Thyroid gland (tissue), 4 donors: Measurements from ENCODE around the gene KCNQ1. TPM values are rescaled to one million over a fixed set of nuclear protein-coding genes. Genes with fewer than 3 reads are reported as not detected.

Experiments used
- DNase-seq, 2 donors: peaks; one replicate each; pipeline ENCODE4 v3.0.0-alpha.2; 2019
- H3K27ac ChIP-seq, 3 donors: fragments of 200-600 bp; sonication (generic); 1 replicate in 2 of 3; 2 replicates in 1 of 3; pipeline ENCODE4 v1.5.1; 2016 to 2019; ENCODE audit warnings: mild to moderate bottlenecking in 1 of 3, moderate library complexity in 1 of 3
- H3K27me3 ChIP-seq: fragments of 200-600 bp; sonication (generic); one replicate; pipeline ENCODE4 v1.5.1; 2019
- H3K36me3 ChIP-seq, 2 donors: fragments of 200-600 bp; sonication (generic); one replicate each; pipeline ENCODE4 v1.5.1; 2016 to 2019
- H3K4me1 ChIP-seq, 2 donors: fragments of 200-600 bp; sonication (generic); one replicate each; pipeline ENCODE4 v1.5.1; 2017 to 2019
- H3K4me3 ChIP-seq, 3 donors: fragments of 200-600 bp; sonication (generic); replicated peaks in 1 of 3; 1 replicate in 2 of 3; 2 replicates in 1 of 3; pipeline ENCODE4 v1.5.1; 2016; ENCODE audit warnings: mild to moderate bottlenecking in 1 of 3
- H3K9me3 ChIP-seq: fragments of 200-600 bp; sonication (generic); one replicate; pipeline ENCODE4 v1.5.1; 2017
- CTCF ChIP-seq, 6 experiments: fragments of 200-600 bp in 3 of 6; fragments of 450-650 bp in 3 of 6; sonication (generic) in 3 of 6; IDR thresholded peaks; one replicate each; pipeline ENCODE4 v1.5.1; 2016 to 2019; ENCODE audit warnings: antibody characterized with exemption in 6 of 6, mild to moderate bottlenecking in 2 of 6, inconsistent platforms in 1 of 6, moderate library complexity in 1 of 6
- POLR2A ChIP-seq, 2 donors: fragments of 450-650 bp; IDR thresholded peaks; one replicate each; pipeline ENCODE4 v1.6.1; 2017; ENCODE audit warnings: antibody characterized with exemption in 2 of 2, mild to moderate bottlenecking in 2 of 2, moderate library complexity in 1 of 2
- WGBS, 2 donors: methylation state at CpG; one replicate each; pipeline ENCODE4 v1.1.5; 2017; 5-methylcytosine and 5-hydroxymethylcytosine counted together
- intact Hi-C: fragments of 100-400 bp; cut with DNase I; formaldehyde crosslinking; loops from one replicate; pipeline ENCODE4 v1.15.1; 2023
- total RNA-seq, 4 donors: library from RNA; depleted of rRNA; stranded (reverse); fragments of >200 nt; gene quantifications; one replicate each; pipeline ENCODE4 v1.2.3, GENCODE V29; 2016

KCNQ1 gene
- total RNA-seq, 4 donors from 2014 or later: 51.3 to 103 (median 97.8) TPM

GRCh38 chr11:2569321-2569721 is 124.5 kb downstream of the KCNQ1 start:
- 83 to 86% methylated on average over 11 to 14 of the region's 14 CpGs for WGBS, 2 donors
- no peak for DNase-seq
- no peaks in the 10 kb centered on the region for H3K27me3 ChIP-seq

GRCh38 chr11:2569731-2570210 is 125.0 kb downstream of the KCNQ1 start:
- WGBS, 2 donors: 97% methylated on average over 9 to 10 of the region's 10 CpGs
- intact Hi-C loops: no loop called here
- Histone ChIP-seq H3K36me3 (no peaks in the 10 kb centered on the region), H3K27ac (no peak overlapping the region), H3K4me1 (peaks cover 15 to 17% of the 10 kb centered on the region in 2 donors), H3K27me3 (no peaks in the 10 kb centered on the region), H3K4me3 (no peak overlapping the region), H3K9me3 (no peaks in the 10 kb centered on the region)
- TF ChIP-seq POLR2A (IDR thresholded peaks at IDR 0.05) (no peak), CTCF (IDR thresholded peaks at IDR 0.05) (no peak)
- DNase-seq: no peak

More at GRCh38 chr11:2569321-2569721, 124.5 kb downstream of the KCNQ1 start:
- Histone ChIP-seq H3K9me3 (no peaks in the 10 kb centered on the region), H3K4me3 (no peak overlapping the region), H3K36me3 (no peaks in the 10 kb centered on the region), H3K4me1 (peaks cover 17 to 20% of the 10 kb centered on the region in 2 donors), H3K27ac (no peak overlapping the region)
- intact Hi-C loops: no loop called here
- TF ChIP-seq POLR2A (IDR thresholded peaks at IDR 0.05) (no peak), CTCF (IDR thresholded peaks at IDR 0.05) (no peak)

DNA sequence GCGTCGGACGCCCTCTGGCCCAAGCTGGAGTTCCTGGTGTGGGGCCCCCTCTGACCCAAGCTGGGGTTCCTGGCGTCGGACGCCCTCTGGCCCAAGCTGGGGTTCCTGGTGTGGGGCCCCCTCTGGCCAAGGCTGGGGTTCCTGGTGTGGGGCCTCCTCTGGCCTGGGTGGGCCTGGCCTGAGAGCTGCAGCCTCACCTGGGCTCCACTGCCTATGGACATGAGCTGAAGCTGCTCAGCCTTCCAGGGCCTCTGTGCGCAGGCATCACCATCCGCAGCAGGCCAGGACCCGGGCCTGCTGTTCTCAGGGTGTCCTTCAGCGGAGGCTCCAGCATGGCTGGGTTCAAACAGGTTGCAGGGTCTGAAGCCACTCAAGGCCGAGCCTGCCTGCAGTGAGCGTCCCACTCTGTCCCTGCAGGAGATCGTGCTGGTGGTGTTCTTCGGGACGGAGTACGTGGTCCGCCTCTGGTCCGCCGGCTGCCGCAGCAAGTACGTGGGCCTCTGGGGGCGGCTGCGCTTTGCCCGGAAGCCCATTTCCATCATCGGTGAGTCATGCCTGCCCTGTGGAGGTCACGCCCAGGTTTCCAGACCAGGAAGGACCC is 125.5 kb downstream of the KCNQ1 start:
- Histone ChIP-seq H3K4me1 (peaks cover 9 to 12% of the 10 kb centered on the region in 2 donors), H3K9me3 (no peaks in the 10 kb centered on the region), H3K36me3 (no peaks in the 10 kb centered on the region), H3K27ac (no peak overlapping the region), H3K27me3 (no peaks in the 10 kb centered on the region), H3K4me3 (no peak overlapping the region)
- TF ChIP-seq POLR2A (IDR thresholded peaks at IDR 0.05) (no peak), CTCF (IDR thresholded peaks at IDR 0.05) (no peak)
- WGBS, 2 donors: 94 to 97% methylated on average over 11 to 20 of the region's 26 CpGs
- intact Hi-C loops: no loop called here
- no peak for DNase-seq

- H3K4me1 ChIP-seq: peaks cover 2 to 5% of the 10 kb centered on the region in 2 donors
- TF ChIP-seq CTCF (IDR thresholded peaks at IDR 0.05) (no peak), POLR2A (IDR thresholded peaks at IDR 0.05) (no peak)
- WGBS, 2 donors: 90 to 95% methylated on average over 4 to 12 of the region's 25 CpGs
- H3K9me3 ChIP-seq: no peaks in the 10 kb centered on the region
- H3K27me3 ChIP-seq: no peaks in the 10 kb centered on the region
- DNase-seq: no peak
- intact Hi-C loops: no loop called here
- no peak overlapping the region for H3K4me3 ChIP-seq
- H3K36me3 ChIP-seq: no peaks in the 10 kb centered on the region
- H3K27ac ChIP-seq: no peak overlapping the region
Observed at GRCh38 chr11:2570841-2571597, 126.2 kb downstream of the KCNQ1 start.
